Measurements from ENCODE around the gene SIRPB2. TPM values are rescaled to one million over a fixed set of nuclear protein-coding genes. Genes with fewer than 3 reads are reported as not detected.

The SIRPB2 gene
- total RNA-seq, 1 experiment from 2014 or later = not detected

DNA sequence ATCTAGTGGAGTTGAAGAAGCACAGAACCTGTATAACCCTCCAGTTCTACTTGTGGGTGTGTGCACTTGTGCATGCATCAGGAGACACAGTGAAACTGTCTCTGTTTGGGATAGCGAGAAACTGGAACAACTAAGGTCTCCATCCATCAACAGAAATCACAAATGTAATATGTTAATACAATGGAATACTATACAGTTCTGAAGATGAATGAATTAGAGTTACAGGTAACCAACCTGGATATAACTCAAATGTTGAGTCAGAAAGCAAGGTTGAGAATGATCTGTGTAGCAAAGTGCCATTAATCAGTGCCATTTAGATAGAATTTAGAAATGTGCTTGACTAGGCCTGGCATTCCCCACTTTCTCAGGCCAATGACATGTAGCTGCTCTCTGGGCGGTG is 20.0 kb downstream of the SIRPB2 start:
- Histone ChIP-seq H3K36me3 (ENCODE audit: insufficient read depth, low read length) (no peaks in the 10 kb centered on the region), H3K4me3 (ENCODE audit: low read length) (no peak overlapping the region), H3K9me2 (replicated peaks; ENCODE audit: insufficient read depth, low read length) (no peaks in the 10 kb centered on the region), H3K27me3 (ENCODE audit: low read length) (no peaks in the 10 kb centered on the region), H3K79me2 (ENCODE audit: low read length) (peaks cover 2% of the 10 kb centered on the region; the same call in 1 of the 2 replicates), H3K9me3 (ENCODE audit: low read length) (no peaks in the 10 kb centered on the region), H3K4me1 (ENCODE audit: low read length) (peaks cover 10% of the 10 kb centered on the region), H3K9ac (ENCODE audit: low read length) (no peak overlapping the region), H3K27ac (ENCODE audit: low read length) (no peak overlapping the region), H3K4me2 (ENCODE audit: low read depth, low read length, poor library complexity, severe bottlenecking) (no peak overlapping the region), H4K20me1 (ENCODE audit: insufficient read depth, low read depth, low read length) (no peaks in the 10 kb centered on the region), H2AFZ (ENCODE audit: low read length) (no peak overlapping the region)
- DNase-seq = no peak

DNA sequence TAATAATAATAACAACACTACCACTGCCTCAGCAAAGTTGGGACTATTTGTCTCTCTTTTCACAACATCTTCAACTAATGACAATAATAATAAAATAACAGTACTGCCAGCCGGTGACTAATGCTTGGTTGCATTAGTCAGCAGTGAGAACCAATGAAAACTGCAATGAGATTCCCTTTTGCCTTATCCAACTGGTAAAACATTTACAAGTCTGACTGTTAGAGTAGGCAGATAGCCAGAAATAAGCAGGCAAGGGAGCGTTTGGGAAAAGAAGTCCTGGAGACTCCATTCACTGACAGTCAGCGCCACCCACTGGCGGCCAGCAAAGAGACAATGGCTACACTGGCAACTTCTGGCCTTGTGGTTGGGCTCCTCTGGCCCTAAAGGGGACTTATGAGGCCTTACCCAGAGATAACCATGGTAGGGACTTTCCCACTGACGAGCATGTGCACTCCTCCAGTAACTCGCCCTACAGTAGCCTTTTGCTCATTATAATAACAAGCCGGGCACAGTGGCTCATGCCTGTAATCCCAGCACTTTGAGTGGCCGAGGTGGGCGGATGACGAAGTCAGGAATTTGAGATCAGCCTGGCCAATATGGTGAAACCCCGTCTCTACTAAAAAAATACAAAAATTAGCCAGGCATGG is 21.2 kb downstream of the SIRPB2 start:
- H3K9me3 ChIP-seq (ENCODE audit: low read length) = no peaks in the 10 kb centered on the region
- peak; percentile 72 for DNase-seq
- H3K4me1 ChIP-seq (ENCODE audit: low read length) = peaks cover 20% of the 10 kb centered on the region
- no peaks in the 10 kb centered on the region for H3K36me3 ChIP-seq (ENCODE audit: insufficient read depth, low read length)
- no peak overlapping the region for H3K4me2 ChIP-seq (ENCODE audit: low read depth, low read length, poor library complexity, severe bottlenecking)
- no peaks in the 10 kb centered on the region for H3K9me2 ChIP-seq (replicated peaks; ENCODE audit: insufficient read depth, low read length)
- no peak overlapping the region for H3K4me3 ChIP-seq (ENCODE audit: low read length)
- H2AFZ ChIP-seq (ENCODE audit: low read length) = no peak overlapping the region
- H4K20me1 ChIP-seq (ENCODE audit: insufficient read depth, low read depth, low read length) = peaks cover 6% of the 10 kb centered on the region; the same call in 1 of the 2 replicates
- no peaks in the 10 kb centered on the region for H3K27me3 ChIP-seq (ENCODE audit: low read length)
- peaks cover 14% of the 10 kb centered on the region for H3K79me2 ChIP-seq (ENCODE audit: low read length)
- H3K27ac ChIP-seq (ENCODE audit: low read length) = no peak overlapping the region
- no peak overlapping the region for H3K9ac ChIP-seq (ENCODE audit: low read length)

DNA sequence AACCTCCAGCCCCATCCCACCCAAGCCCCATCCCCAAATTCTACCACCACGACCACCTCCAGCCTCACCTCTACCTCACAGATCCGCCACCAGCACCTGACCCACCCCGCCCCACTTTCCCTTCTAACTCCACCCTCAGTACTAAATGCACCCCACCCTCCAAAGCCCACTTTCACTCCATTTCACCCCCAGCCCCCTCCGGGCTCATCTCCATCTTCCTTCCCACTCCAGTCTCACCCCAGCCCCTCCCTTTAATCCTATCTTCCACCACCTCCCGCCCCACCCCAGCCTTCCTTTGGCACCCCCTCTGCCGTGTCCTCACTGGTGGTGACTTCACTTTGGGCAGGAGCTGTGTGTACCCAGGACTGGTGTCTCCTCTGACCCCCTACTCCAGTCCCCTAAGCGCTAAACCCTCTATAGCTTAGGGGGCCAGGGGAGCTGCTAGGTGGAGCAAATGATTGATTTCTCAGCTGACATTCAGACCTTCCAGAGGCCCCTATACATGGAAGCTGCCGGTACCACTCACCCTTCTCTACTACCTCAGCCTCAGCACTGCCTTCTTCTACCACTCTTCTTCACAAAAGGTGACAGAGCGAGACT is 21.8 kb downstream of the SIRPB2 start:
- Histone ChIP-seq H3K27ac (ENCODE audit: low read length) (no peak overlapping the region), H3K9ac (ENCODE audit: low read length) (no peak overlapping the region), H3K4me2 (ENCODE audit: low read depth, low read length, poor library complexity, severe bottlenecking) (no peak overlapping the region), H3K79me2 (ENCODE audit: low read length) (peaks cover 21% of the 10 kb centered on the region), H3K9me2 (replicated peaks; ENCODE audit: insufficient read depth, low read length) (no peaks in the 10 kb centered on the region), H4K20me1 (ENCODE audit: insufficient read depth, low read depth, low read length) (peaks cover 10% of the 10 kb centered on the region; the same call in 1 of the 2 replicates), H2AFZ (ENCODE audit: low read length) (no peak overlapping the region), H3K4me3 (ENCODE audit: low read length) (no peak overlapping the region), H3K4me1 (ENCODE audit: low read length) (peaks cover 26% of the 10 kb centered on the region), H3K9me3 (ENCODE audit: low read length) (no peaks in the 10 kb centered on the region), H3K27me3 (ENCODE audit: low read length) (no peaks in the 10 kb centered on the region), H3K36me3 (ENCODE audit: insufficient read depth, low read length) (no peaks in the 10 kb centered on the region)
- no peak for DNase-seq

DNA sequence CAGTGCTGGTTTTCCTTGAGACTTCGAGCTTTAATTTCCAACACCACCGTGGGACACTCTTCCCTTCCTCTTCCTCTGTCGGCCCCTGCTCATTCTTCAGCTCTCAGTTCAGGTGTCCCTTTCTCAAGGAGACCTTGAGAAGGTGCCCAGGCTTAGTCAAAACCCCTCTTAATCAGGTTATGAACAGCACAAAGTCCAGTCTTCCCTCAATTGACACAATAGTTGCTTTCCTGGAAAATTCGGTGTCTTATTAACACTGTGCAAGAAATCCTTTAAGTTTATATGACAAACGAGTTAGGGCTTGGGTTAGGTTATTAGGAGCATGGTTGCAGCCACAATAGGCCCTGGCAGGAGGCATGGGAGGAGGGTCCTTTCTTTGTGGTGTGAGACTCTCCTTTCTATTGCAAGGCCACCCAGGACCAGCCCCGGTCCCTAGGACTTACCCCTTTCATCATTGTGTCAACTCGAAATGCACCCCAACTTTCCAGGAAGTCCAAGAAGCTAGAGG is 23.0 kb downstream of the SIRPB2 start:
- H3K4me2 ChIP-seq (ENCODE audit: low read depth, low read length, poor library complexity, severe bottlenecking) = no peak overlapping the region
- H3K9me2 ChIP-seq (replicated peaks; ENCODE audit: insufficient read depth, low read length) = no peaks in the 10 kb centered on the region
- no peak overlapping the region for H3K9ac ChIP-seq (ENCODE audit: low read length)
- H4K20me1 ChIP-seq (ENCODE audit: insufficient read depth, low read depth, low read length) = peaks cover 10% of the 10 kb centered on the region; the same call in 1 of the 2 replicates
- DNase-seq = no peak
- H3K4me3 ChIP-seq (ENCODE audit: low read length) = no peak overlapping the region
- peaks cover 39% of the 10 kb centered on the region for H3K4me1 ChIP-seq (ENCODE audit: low read length)
- no peaks in the 10 kb centered on the region for H3K27me3 ChIP-seq (ENCODE audit: low read length)
- H2AFZ ChIP-seq (ENCODE audit: low read length) = no peak overlapping the region
- no peak overlapping the region for H3K27ac ChIP-seq (ENCODE audit: low read length)
- no peaks in the 10 kb centered on the region for H3K36me3 ChIP-seq (ENCODE audit: insufficient read depth, low read length)
- H3K79me2 ChIP-seq (ENCODE audit: low read length) = peaks cover 33% of the 10 kb centered on the region
- no peaks in the 10 kb centered on the region for H3K9me3 ChIP-seq (ENCODE audit: low read length)

DNA sequence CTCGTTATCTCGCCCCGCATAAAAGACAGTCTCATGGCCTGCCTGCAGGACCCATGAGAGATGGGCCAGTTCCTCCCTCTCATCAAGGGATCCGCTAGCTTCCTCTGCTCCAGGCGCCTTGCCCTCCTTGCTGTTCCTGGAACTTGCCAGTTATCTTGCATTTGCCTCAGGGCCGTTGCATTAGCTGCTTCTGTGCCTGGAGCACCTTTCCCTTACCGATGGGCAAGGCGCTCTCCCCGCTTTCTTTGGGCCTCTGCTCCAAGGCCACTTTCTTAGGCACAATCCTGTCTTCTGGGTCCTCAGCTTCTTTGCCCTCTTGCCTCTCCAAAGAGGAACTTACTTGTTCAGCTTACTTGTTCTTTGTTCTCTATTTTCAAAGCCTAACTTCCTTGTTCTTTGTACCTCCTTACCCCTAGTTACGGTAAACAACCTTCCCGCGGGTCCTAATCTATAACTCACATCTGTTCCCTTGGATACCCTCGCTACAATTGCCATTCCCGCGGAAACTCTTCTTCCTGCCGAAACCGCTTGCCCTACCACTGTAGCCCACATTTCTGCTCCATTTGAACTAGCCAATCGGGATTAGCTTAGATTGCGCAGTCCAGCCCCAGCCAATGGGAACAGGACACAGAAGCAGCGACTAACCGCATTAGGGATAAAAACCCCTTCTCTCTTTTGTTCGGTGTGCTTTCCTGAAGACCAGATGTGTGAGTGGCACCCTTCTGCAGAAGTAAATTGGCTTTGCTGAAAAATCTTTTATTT is 23.7 kb downstream of the SIRPB2 start:
- Histone ChIP-seq H3K9ac (ENCODE audit: low read length) (no peak overlapping the region), H3K27me3 (ENCODE audit: low read length) (no peaks in the 10 kb centered on the region), H2AFZ (ENCODE audit: low read length) (no peak overlapping the region; the same call in 1 of the 2 replicates), H3K9me3 (ENCODE audit: low read length) (no peaks in the 10 kb centered on the region), H4K20me1 (ENCODE audit: insufficient read depth, low read depth, low read length) (peaks cover 10% of the 10 kb centered on the region; the same call in 1 of the 2 replicates), H3K36me3 (ENCODE audit: insufficient read depth, low read length) (no peaks in the 10 kb centered on the region), H3K79me2 (ENCODE audit: low read length) (peaks cover 39% of the 10 kb centered on the region), H3K27ac (ENCODE audit: low read length) (no peak overlapping the region), H3K4me3 (ENCODE audit: low read length) (peak overlapping the region; percentile 35; the same call in 1 of the 2 replicates), H3K9me2 (replicated peaks; ENCODE audit: insufficient read depth, low read length) (no peaks in the 10 kb centered on the region), H3K4me2 (ENCODE audit: low read depth, low read length, poor library complexity, severe bottlenecking) (peak overlapping the region; percentile 42), H3K4me1 (ENCODE audit: low read length) (peaks cover 36% of the 10 kb centered on the region)
- DNase-seq = no peak

DNA sequence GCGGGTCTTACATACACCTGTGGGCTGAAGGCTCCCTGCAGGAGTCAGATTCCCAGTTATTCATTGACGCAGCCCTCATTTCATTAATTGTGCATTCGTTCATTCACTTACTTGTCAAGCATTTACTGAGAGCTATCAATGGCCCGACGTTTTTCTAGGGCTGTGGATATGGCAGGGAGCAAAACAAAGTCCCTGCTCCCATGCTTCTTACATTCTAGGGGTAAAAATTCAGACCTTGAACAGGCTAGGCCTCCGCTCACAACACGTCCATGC is 24.2 kb downstream of the SIRPB2 start:
- Histone ChIP-seq H3K9ac (ENCODE audit: low read length) (no peak overlapping the region), H3K27ac (ENCODE audit: low read length) (no peak overlapping the region)

DNA sequence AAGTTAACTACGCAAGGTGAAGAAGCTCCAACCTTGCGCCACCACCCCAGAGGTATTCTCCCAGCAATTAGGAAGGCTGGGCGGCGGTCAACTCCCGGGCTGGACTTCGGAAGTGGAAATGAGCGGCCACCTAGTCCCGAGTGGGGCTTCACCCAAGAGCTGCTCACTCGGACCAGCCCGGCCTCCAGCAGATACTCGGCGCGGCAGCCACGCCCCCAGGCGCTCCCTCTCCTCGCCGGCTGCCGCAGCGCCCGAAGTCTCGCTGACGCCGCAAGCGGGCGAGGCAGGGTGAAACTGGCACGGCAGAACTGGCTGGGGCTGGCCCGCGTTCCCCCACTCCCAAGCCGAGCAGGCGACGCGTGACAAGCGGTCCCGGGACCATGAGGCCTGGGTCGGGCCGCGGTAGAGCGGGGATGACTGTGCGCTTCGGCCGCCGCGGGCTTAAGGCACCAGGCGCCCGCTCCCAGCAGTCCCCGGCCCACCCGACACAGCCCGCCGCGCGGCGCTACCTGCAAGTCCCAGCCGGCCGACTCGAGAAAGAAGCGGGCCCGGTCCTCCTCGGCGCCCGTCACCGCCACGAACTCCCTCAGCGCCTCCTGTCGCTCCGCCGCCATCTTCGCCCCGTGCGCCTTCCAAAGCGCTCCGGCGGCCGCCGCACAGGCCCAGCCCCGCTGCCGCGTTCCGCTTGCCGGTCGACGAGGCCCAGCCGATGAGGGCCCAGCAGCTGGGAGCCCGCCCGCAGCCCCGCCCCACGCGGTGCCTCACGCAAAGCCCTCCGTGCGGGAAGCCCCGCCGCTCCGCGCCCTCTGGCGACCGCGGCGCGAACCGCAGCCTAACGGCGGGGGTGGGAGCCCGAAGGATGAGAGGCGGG is 24.8 kb downstream of the SIRPB2 start, which contains the start of gene NSFL1C:
Gene NSFL1C, minus strand, starts transcription at position 639 of the 871 bp plus-strand sequence. Its CDS starts 25 bp downstream, at position 614.
- H3K79me2 ChIP-seq (ENCODE audit: low read length) = peaks cover 48% of the 10 kb centered on the region
- peaks cover 36% of the 10 kb centered on the region for H3K4me1 ChIP-seq (ENCODE audit: low read length)
- H3K9ac ChIP-seq (ENCODE audit: low read length) = peak within 1 kb of the TSS; percentile 92

More for the DNA sequence above, 24.2 kb downstream of the SIRPB2 start:
- H3K27me3 ChIP-seq (ENCODE audit: low read length) = no peaks in the 10 kb centered on the region
- H3K36me3 ChIP-seq (ENCODE audit: insufficient read depth, low read length) = no peaks in the 10 kb centered on the region
- H2AFZ ChIP-seq (ENCODE audit: low read length) = no peak overlapping the region; the same call in 1 of the 2 replicates
- peak overlapping the region; percentile 35; the same call in 1 of the 2 replicates for H3K4me3 ChIP-seq (ENCODE audit: low read length)
- no peaks in the 10 kb centered on the region for H3K9me3 ChIP-seq (ENCODE audit: low read length)
- H3K4me1 ChIP-seq (ENCODE audit: low read length) = peaks cover 36% of the 10 kb centered on the region
- peaks cover 42% of the 10 kb centered on the region for H3K79me2 ChIP-seq (ENCODE audit: low read length)
- H3K4me2 ChIP-seq (ENCODE audit: low read depth, low read length, poor library complexity, severe bottlenecking) = peak overlapping the region; percentile 42
- no peak for DNase-seq
- H4K20me1 ChIP-seq (ENCODE audit: insufficient read depth, low read depth, low read length) = peaks cover 10% of the 10 kb centered on the region; the same call in 1 of the 2 replicates
- H3K9me2 ChIP-seq (replicated peaks; ENCODE audit: insufficient read depth, low read length) = no peaks in the 10 kb centered on the region

More for the DNA sequence above, 24.8 kb downstream of the SIRPB2 start, which contains the start of gene NSFL1C:
- Histone ChIP-seq H3K4me3 (ENCODE audit: low read length) (peak within 1 kb of the TSS; percentile 93), H3K9me3 (ENCODE audit: low read length) (no peaks in the 10 kb centered on the region), H2AFZ (ENCODE audit: low read length) (peak within 1 kb of the TSS; percentile 88; the same call in 1 of the 2 replicates), H3K36me3 (ENCODE audit: insufficient read depth, low read length) (no peaks in the 10 kb centered on the region), H3K4me2 (ENCODE audit: low read depth, low read length, poor library complexity, severe bottlenecking) (peak within 1 kb of the TSS; percentile 95), H3K27me3 (ENCODE audit: low read length) (no peaks in the 10 kb centered on the region), H3K9me2 (replicated peaks; ENCODE audit: insufficient read depth, low read length) (no peaks in the 10 kb centered on the region), H4K20me1 (ENCODE audit: insufficient read depth, low read depth, low read length) (peaks cover 10% of the 10 kb centered on the region; the same call in 1 of the 2 replicates), H3K27ac (ENCODE audit: low read length) (no peak within 1 kb of the TSS)
- peak; percentile 97 for DNase-seq

Measured in Karpas-422 (cell line).